Upper lobe of right lung (tissue), 1 donor: ENCODE results near the gene ZNRF1. TPM values are rescaled to one million over a fixed set of nuclear protein-coding genes. Genes with fewer than 3 reads are reported as not detected.

Source experiments
- ATAC-seq: fragments of 200-7000 bp; cut with Tn5 transposase; one replicate; pipeline ENCODE4 v1.9.1; 2020; ENCODE audit warnings: mild to moderate bottlenecking, moderate library complexity
- DNase-seq: peaks from one replicate; pipeline ENCODE4 v3.0.0-alpha.2; 2020
- H3K27ac ChIP-seq: fragments of 200-600 bp; one replicate; pipeline ENCODE4 v1.8.0; 2022
- H3K27me3 ChIP-seq: fragments of 200-600 bp; one replicate; pipeline ENCODE4 v1.8.0; 2022; ENCODE audit warnings: mild to moderate bottlenecking
- H3K36me3 ChIP-seq: fragments of 200-600 bp; one replicate; pipeline ENCODE4 v1.8.0; 2022
- H3K4me1 ChIP-seq: fragments of 200-600 bp; one replicate; pipeline ENCODE4 v1.8.0; 2022
- H3K4me3 ChIP-seq: fragments of 200-600 bp; one replicate; pipeline ENCODE4 v1.8.0; 2022; ENCODE audit warnings: mild to moderate bottlenecking
- H3K9me3 ChIP-seq: fragments of 200-600 bp; one replicate; pipeline ENCODE4 v1.8.0; 2022
- CTCF ChIP-seq: fragments of 200-600 bp; IDR thresholded peaks from one replicate; pipeline ENCODE4 v1.8.0; 2022; ENCODE audit warnings: antibody characterized with exemption
- intact Hi-C: fragments of 100-400 bp; cut with DNase I; formaldehyde crosslinking; loops from one replicate; pipeline ENCODE4 v1.11.0; 2022
- total RNA-seq: library from RNA; stranded (reverse); fragmentation: NEBNext Ultra II Directional; extraction: Animal tissue kit (Norgen Biotek cat#: 25700); gene quantifications from one replicate; pipeline ENCODE4 v1.2.1, GENCODE V29; 2021
- donor health status: DM: no; HTN: yes; CAD: no; lungs with severe emphysema.

The ZNRF1 gene
- total RNA-seq, 1 donor from 2014 or later = 21.3 TPM

GRCh38 chr16:74995986-74996385, 2.8 kb upstream of the ZNRF1 start:
- Histone ChIP-seq H3K4me1 (peaks cover 16% of the 10 kb centered on the region), H3K4me3 (no peak overlapping the region), H3K27me3 (no peaks in the 10 kb centered on the region), H3K27ac (no peak overlapping the region), H3K9me3 (no peaks in the 10 kb centered on the region), H3K36me3 (no peaks in the 10 kb centered on the region)
- TF ChIP-seq CTCF = no peak
- intact Hi-C loops = loop anchor here (5.0 kb wide), 1 partner anchor 116 kb away; no protein-coding TSS in a partner anchor
- no peak for DNase-seq
- no peak for ATAC-seq

- Histone ChIP-seq H3K4me3 (no peak overlapping the region), H3K4me1 (peaks cover 16% of the 10 kb centered on the region), H3K9me3 (no peaks in the 10 kb centered on the region), H3K27me3 (no peaks in the 10 kb centered on the region), H3K36me3 (no peaks in the 10 kb centered on the region), H3K27ac (no peak overlapping the region)
- intact Hi-C loops = loop anchor here (5.0 kb wide), 1 partner anchor 115 kb away; no protein-coding TSS in a partner anchor
- DNase-seq = no peak
- ATAC-seq = peak; percentile 32
- no peak for TF ChIP-seq CTCF
Observed at GRCh38 chr16:74997042-74997491, 1.8 kb upstream of the ZNRF1 start.

- peak; percentile 70 for DNase-seq
- no peaks in the 10 kb centered on the region for H3K9me3 ChIP-seq
- peak; percentile 22 for ATAC-seq
- H3K27me3 ChIP-seq = no peaks in the 10 kb centered on the region
- peak overlapping the region; percentile 91 for H3K4me3 ChIP-seq
- peak overlapping the region; percentile 80 for H3K27ac ChIP-seq
- TF ChIP-seq CTCF = no peak
- H3K36me3 ChIP-seq = no peaks in the 10 kb centered on the region
- H3K4me1 ChIP-seq = peaks cover 24% of the 10 kb centered on the region
- intact Hi-C loops = loop anchor here (5.0 kb wide), 1 partner anchor 113 kb away; no protein-coding TSS in a partner anchor
Observed at GRCh38 chr16:74999219-74999608, 390 bp downstream of the ZNRF1 start.

GRCh38 chr16:74999609-75000480, 1.0 kb downstream of the ZNRF1 start:
- Histone ChIP-seq H3K27ac (peak overlapping the region; percentile 80), H3K4me3 (peak overlapping the region; percentile 91), H3K4me1 (peaks cover 24% of the 10 kb centered on the region), H3K9me3 (no peaks in the 10 kb centered on the region), H3K27me3 (no peaks in the 10 kb centered on the region), H3K36me3 (no peaks in the 10 kb centered on the region)
- intact Hi-C loops = loop anchor here (5.0 kb wide), 1 partner anchor 112 kb away; no protein-coding TSS in a partner anchor
- DNase-seq = peak; percentile 79
- peak; percentile 36 for ATAC-seq
- no peak for TF ChIP-seq CTCF

- Histone ChIP-seq H3K4me3 (peak overlapping the region; percentile 91), H3K36me3 (no peaks in the 10 kb centered on the region), H3K9me3 (no peaks in the 10 kb centered on the region), H3K4me1 (peaks cover 24% of the 10 kb centered on the region), H3K27me3 (no peaks in the 10 kb centered on the region), H3K27ac (peak overlapping the region; percentile 80)
- ATAC-seq (no peak), DNase-seq (no peak)
- intact Hi-C loops = no loop called here
- TF ChIP-seq CTCF = no peak
Observed at GRCh38 chr16:75000481-75001081, 1.8 kb downstream of the ZNRF1 start.
